Limb (tissue), 2 donors: ENCODE results near the gene HACL1.

Experiments
- DNase-seq, 2 donors: peaks; one replicate each; pipeline ENCODE4 v3.0.0-alpha.2; 2016; ENCODE audit errors: extremely low spot score in 2 of 2

HACL1 gene

DNA sequence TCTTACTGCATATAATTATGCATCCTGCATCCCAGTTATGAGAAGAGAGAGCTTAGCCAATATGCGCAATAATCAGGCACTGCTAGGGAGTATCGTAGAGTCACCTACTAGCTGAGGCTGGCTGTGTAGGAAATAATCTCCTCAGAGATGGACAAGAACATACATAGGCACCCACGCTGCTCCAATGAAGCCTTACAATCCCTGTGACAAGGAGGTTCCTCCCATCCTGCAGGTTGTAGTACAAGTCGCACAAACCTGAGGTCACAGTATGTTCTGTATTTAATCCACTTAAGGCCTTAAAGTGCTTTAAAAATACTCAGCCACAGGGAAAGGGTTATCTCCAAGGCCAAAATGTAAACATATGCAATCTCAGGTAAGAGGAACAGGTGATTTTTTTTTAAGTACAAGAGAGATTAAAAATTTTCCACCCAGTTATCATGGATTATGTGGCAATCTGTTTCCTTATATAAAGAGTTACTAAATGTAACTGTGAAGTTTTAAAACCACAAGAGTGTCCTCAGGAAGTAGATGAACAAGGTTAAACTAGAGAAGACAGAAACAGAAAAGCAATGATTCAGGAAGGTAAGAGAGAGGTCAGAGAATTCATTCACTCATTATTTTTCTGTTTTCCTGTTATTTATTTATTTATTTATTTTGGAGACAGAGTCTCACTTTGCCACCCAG, 72.4 kb downstream of the HACL1 start:
- DNase-seq = no peak

DNA sequence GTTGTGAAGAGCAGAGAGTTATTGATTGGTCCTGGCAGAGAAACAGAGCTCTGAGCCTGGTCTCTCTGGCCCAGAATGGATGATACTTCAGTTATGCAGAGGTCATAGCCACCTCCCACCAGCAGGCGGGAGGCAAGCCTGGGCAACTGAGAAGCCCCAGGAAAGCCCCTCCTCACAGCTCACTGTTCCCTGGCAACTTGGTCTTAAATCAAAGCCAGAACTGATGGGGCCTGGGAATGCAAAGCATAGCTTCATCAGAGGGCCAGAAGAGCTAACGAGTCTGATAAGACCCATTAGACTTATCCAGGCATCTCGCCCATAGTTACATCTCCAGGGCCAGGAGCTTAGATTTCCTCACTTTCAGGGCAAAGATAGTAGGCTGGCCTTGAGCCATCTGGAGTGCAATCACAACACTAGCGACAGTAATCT, 74.3 kb downstream of the HACL1 start:
- DNase-seq = no peak

DNA sequence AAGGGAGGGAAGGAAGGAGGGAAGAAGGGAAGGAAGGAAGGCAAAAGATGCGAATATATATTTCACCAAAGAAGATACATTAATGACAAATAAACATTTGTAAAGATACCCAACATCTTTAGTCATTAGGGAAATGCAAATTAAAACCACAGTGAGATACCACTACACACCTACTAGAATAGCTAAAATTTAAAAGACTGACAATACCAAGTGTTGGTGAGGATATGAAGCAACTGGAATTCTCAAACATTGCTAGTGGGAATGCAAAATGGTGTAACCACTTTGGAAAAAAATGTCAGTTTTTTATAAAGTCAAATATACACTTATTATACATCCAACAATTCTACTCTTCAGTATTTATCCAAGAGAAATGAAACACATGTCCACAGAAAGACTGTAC, 75.6 kb downstream of the HACL1 start:
- DNase-seq = no peak

DNA sequence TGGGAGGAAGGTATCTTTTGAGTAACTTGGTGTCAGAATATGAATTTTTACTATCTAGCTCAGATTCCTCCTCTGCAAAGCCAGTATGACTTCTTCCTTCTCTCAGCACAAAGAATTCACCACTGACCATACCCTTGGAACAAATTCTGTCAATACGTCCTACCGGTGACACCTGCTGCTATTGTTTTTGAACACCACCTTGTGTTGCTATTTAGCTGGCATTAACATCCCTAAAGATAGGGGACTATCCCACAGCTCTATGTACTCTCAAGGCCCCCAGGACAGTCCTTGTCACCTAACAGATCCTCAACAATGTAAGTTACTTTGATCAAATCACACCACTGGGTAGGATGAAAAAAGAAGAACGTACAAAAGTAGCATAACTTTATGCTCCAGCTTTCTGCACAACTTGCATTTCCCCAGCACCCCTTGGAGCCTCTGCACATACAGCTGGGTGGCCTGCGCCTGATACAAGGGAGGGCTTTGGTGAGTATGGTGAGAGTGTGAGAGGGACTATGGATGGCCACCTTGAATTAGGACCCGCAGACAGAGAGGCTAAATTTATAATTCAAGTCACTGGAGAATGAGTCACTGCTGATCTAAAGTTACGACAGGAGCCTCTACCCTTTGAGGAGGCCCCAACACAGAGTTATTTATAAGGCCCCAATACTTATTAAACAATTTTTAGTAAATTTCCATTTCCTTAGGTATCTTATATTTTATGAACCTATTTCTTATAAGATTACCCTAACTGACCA, 77.5 kb downstream of the HACL1 start:
- DNase-seq = no peak

DNA sequence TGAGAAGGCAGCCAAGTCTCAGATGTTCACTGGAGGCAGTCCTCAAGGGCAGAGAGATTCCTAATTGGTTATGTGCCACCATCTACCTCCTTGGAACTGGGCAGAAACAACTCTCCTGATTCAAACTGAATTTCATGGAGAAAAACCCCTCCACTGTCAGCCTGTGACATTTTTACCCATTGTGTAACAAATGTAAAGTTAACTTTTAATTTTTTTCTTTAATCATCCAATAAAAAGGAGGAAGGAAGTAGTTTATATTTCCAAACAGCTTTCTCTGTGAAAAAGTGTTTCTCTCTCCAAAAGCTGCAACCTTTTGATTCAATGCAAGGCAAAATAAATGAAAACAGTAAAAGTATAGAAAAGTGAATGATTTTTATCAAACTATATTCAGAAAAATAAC, 79.4 kb downstream of the HACL1 start:
- DNase-seq = no peak

DNA sequence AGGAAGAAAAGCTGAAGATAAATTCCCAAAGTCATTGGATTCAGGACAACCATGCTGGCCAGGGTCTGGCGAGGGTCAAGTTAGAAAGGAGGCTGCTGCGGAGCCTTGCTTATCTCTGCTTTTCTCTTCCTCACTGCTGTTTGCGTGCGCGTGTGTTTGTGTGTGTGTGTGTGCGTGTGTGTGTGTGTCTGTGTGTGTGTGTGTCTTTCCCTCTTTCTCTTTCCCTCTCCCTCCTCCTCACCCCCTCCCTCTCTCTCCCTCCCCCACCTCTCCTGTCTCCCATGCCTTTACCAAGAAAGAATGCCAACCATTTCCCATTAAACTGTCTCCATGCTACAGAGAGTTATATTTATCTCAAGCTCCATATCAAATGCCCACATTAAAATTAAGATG, 79.8 kb downstream of the HACL1 start, which contains the start of gene COLQ:
Gene COLQ, minus strand, starts transcription at position 134 of the 393 bp plus-strand sequence. Its CDS starts 81 bp downstream, at position 53.
- DNase-seq = no peak

DNA sequence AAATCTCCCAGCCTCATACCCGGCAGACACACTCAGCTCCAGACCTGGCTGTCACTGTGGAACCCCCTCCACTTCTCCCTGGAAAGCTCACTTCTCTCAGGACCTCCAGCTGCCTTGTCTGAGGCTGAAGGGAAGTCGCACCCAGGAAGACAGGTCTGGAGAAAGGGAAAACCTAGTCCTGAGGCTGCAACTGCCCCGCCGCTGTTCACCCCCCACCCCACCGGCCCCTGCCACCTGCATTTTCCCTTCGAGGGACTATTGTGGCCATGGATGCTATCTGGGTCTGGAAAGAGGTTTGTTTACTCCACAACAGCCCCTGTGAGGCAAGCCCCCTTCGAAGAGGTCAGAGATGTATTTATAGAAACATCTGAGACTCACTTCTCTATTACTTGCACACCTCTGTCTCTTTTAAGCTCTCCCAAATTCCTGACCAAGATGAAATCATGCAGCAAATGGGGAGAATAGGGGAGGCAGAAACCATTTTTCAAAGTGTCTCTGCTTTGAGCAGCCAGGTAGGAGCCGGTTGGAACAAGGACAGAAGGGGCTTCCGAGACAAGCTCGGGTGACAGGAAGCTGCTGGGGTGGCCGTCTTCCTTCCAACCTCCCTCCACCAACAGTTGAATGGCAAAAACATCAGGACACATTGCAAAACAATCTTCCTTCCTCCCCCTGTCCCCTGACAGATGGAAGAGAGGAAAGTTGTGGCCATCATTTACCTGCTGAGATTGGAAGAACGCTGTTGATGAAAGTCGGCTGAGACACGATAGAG, 80.4 kb downstream of the HACL1 start:
- DNase-seq = no peak

DNA sequence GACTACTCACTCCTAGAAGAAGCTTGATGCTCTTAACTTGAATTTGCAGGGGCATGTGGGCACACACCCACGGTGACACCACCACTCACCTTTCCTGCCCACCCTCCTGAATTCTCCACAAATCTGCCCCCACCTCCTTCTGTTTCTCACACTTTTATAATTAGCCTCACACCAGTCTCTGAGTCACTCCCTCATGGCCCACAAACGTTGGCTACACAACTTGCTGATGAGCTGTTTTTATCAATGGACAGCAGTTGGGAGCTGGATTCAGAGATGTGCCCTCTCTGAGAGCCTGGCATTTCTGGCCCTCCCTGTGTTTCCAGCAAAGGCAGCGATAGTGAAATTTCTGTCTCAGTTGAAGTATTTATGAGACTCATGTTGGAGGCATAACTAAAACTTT, 81.2 kb downstream of the HACL1 start:
- no peak for DNase-seq

DNA sequence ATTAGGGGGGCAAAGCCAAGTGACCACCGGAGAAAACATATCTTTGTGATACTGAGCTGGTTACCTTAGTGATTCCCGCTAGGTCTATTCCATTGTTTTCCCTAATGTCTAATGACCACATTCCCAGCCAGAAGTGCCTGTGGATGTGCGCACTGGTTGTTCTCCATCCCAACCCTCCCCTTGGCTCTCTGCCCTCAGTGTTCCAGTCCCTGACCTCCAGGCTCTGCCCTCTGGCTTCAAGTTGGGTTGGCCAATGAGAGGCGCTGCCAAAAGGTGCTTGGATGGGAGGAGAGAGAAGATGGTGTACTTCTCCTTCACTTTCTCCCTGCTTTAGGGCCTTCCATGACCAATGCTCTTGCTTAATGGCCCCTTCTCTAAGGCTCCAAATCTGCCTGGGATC, 82.3 kb downstream of the HACL1 start:
- no peak for DNase-seq

DNA sequence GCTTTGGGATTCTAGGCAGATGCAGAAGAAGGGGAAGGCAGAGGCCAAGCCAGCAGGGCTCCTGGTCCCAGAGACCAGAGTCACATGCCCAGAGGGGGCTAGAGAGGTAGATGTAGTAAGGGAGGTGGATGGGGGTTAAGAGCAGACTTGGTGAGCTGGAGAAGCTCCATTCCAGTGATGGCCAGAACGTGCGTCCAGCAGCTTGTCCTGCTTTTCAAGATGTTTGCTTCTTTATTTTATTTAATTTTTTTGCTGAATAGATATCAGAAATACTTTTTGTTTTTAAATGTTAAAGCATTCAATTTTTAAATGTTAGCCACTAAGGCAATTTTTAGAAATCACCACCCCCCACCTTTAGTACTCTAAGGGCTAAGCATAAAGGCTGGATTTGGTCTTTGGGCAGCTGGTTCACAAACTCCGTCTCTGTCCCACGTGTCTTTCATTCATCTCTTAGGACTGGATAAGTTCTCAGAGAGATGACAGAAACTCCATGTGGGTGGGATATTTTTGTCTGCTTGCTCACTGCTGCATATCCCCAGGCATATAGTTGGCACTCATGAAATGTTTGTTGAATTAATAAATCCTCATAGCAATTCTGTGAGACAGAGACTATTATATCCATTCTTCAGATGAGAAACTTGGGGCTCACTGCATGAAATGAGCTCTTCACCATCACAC, 86.6 kb downstream of the HACL1 start:
- no peak for DNase-seq

DNA sequence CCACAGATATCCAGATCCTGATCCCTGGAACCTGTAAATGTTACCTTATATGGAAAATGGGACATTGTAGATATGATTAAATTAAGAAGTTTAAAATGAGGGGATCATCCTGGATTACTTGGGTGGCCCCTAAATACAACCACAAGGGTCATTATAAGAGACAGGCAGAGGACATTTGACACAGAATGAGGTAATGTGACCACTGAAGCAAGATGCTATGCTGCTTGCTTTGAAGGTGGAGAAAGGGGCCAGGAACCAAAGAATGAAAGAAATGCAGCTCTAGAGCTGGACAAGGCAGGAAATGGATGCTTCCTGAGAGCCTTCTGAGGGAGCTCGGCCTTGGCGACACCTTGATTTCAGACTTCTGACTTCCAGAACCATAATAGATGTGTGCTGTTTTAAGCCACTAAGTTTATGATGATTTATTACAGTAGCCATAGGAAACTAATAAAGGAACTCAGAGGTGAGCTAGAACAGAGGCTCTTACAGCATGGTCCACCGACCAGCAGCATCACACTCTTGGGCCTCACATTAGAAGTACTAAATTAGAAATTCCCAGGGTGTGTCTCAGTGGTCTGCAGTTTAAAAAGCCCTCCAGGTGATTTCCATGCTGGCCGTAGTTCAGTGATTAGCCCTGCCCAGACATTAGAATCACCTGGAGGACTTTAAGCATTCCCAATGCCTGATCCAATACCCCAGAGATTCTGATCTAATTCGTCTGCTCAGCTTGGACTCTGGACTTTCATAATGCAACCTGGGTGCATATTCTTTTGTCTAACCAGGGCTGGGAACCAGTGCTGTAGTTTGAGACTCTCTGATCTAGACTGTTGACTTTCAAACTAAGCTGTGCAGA, 87.3 kb downstream of the HACL1 start:
- DNase-seq = no peak

DNA sequence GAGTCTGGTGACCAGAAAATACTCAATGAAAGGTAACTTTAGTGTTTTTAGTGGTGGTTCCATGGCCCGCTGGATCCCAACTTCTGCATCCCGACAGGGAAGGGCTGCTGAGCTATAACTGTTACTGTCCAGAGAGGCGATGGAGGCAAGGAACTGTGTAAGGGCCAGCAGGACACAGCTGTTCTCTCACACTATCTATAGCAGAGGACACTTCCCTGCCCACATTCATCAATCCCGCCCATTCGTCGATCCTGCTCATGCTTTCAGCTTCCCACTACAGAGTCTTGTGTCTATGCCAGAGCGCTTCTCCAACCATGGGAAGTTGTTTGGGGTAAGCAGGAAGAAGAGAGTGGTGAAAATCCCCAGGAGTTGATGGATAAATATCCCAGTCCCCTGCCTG, 88.3 kb downstream of the HACL1 start:
- no peak for DNase-seq

DNA sequence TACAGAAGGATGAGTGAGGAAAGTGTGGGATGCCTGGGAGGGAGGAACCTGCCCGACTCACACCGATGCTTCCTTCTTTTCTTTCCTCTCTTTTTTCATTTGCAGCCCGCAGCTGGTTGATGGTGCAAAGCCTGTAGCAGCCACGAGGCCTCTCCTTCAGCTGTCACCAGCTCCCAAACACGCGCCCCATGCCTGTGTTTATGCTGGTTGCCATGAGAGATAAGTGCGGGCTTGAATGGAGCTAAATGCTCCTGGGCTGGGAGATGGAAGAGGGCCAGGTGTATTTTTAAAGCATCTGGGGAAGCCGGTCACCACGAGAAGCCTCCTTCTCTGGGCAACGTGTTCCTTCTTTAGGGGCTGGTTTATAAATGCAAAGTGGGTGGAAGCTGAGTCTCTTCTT, 89.2 kb downstream of the HACL1 start:
- DNase-seq = peak; percentile 73 to 83

DNA sequence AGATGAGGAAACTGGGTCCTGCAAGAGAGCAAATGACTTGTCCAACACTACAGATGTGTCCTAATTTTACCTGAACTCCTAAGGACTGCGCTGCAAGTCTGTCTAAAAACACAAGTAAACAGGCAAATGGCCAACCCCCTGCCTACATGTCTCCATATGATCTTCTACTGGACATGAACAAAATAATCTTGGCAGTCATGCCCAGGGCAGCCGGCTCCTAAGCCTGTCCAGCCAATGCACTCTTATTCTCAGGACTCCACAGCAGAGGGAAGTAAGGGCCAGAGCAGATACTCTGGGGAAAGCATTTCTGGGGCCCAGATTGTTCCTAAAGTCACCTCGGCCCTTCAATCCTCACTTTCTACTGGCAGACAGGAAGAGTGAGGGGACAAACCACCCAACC, 90.2 kb downstream of the HACL1 start:
- no peak for DNase-seq
